Measurements from ENCODE around the gene PICK1. TPM values are rescaled to one million over a fixed set of nuclear protein-coding genes. Genes with fewer than 3 reads are reported as not detected.
A peak's percentile ranks its signal among the peaks of the same experiment; 100 is the strongest.

The PICK1 gene
- total RNA-seq, 3 donors from 2014 or later, result 42.0 to 61.3 (median 49.9) TPM

DNA sequence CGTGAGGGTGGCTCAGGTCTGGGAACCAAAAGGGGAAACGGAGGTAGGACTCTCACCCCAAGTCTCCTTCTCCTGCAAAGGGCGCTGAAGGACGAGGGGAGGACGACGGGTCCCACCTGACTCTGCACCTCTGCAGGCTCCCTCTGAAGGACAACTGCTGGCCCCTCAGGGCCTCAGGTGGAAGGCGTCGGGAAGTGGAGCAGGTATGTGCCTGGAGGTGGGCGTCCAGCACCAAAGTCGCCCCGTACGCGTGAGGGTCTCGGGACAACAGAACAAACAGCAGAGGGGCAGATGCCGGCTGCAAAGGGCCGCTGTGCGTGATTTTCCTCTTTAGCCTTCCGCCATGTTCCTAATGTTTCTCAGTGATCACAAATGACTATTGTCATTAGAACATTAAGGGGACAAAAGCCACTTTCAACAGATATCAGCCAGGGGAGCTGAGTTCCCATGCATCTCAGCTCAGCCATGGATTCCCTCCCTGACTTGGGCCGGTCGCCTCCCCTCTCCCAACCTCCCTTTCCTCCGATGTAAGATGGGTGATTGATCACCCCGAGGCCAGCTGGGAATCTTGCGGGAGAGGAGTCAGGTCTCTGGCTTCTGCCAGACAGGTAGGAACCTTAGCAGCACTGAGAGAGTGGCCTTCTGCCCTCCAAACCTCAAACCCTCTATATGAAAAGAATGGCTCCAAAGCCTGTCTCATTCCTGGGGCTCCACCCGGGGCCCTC, 25.9 kb downstream of the PICK1 start:
- Histone ChIP-seq H3K27ac (no peak overlapping the region), H3K4me1 (peaks cover 4 to 14% of the 10 kb centered on the region in 2 donors), H3K4me3 (peak overlapping the region in 1 of 3 donors; percentile 76), H3K9me3 (no peaks in the 10 kb centered on the region), H3K27me3 (peaks cover 3 to 13% of the 10 kb centered on the region in 2 donors), H3K36me3 (no peaks in the 10 kb centered on the region)
- intact Hi-C loops (cut with DNase I; ENCODE audit: low total_unique reads), result no loop called here
- DNase-seq (ENCODE audit: low spot score in 2 of 2), result no peak
- TF ChIP-seq, protein P1, sequence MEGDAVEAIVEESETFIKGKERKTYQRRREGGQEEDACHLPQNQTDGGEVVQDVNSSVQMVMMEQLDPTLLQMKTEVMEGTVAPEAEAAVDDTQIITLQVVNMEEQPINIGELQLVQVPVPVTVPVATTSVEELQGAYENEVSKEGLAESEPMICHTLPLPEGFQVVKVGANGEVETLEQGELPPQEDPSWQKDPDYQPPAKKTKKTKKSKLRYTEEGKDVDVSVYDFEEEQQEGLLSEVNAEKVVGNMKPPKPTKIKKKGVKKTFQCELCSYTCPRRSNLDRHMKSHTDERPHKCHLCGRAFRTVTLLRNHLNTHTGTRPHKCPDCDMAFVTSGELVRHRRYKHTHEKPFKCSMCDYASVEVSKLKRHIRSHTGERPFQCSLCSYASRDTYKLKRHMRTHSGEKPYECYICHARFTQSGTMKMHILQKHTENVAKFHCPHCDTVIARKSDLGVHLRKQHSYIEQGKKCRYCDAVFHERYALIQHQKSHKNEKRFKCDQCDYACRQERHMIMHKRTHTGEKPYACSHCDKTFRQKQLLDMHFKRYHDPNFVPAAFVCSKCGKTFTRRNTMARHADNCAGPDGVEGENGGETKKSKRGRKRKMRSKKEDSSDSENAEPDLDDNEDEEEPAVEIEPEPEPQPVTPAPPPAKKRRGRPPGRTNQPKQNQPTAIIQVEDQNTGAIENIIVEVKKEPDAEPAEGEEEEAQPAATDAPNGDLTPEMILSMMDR (IDR thresholded peaks at IDR 0.05), result no peak
- TF ChIP-seq POLR2A (IDR thresholded peaks at IDR 0.05), result no peak

DNA sequence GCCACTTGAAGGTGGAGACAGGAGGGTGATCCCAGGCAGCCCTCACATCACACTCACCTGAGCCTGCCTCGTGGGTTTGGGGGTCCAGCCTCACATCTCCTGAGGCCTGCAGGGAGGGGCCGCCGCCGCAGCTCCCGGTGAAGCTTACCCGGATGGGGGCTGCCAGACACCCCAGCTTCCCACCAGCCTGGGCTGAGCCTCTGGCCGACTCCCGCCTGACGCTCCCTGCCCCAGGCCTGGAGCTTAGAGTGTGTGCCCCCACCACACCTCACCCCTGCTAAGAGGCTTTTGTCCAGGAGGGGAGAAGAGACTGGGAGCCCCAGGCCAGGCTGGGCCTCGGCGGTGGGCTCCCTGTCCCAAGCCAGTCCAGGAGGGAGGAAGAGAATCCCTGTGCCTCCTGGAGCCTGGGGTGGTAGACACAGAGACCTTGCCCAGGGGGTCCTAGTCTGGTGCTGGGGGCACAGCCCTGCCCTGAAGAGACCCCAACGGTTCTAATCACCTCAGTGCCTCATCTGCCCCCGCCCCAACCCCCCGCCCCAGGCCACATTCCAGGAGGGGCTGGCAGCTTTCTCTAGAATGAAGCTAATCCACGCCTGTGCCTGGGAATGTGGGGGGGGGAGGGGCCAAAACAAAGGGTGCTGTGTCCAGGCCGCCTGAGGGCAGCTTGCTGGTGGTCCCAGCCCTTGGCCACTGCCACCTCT, 26.9 kb downstream of the PICK1 start, which contains the start of gene SLC16A8:
TSS of gene SLC16A8 (minus strand) at position 254 of the 701 bp plus-strand sequence. CDS start 1,311 bp downstream, outside the sequence.
- Histone ChIP-seq H3K9me3 (no peaks in the 10 kb centered on the region), H3K36me3 (no peaks in the 10 kb centered on the region), H3K27me3 (peaks cover 7 to 13% of the 10 kb centered on the region in 2 donors), H3K4me3 (peak within 1 kb of the TSS in 1 of 3 donors; percentile 76), H3K4me1 (peaks cover 5 to 14% of the 10 kb centered on the region in 2 donors), H3K27ac (no peak within 1 kb of the TSS)
- TF ChIP-seq POLR2A (IDR thresholded peaks at IDR 0.05) (no peak), POLR2AphosphoS5 (IDR thresholded peaks at IDR 0.05) (no peak)
- TF ChIP-seq, protein P1 (IDR thresholded peaks at IDR 0.05), result no peak
- no peak for DNase-seq (ENCODE audit: low spot score in 2 of 2)
- intact Hi-C loops (cut with DNase I; ENCODE audit: low total_unique reads), result no loop called here

DNA sequence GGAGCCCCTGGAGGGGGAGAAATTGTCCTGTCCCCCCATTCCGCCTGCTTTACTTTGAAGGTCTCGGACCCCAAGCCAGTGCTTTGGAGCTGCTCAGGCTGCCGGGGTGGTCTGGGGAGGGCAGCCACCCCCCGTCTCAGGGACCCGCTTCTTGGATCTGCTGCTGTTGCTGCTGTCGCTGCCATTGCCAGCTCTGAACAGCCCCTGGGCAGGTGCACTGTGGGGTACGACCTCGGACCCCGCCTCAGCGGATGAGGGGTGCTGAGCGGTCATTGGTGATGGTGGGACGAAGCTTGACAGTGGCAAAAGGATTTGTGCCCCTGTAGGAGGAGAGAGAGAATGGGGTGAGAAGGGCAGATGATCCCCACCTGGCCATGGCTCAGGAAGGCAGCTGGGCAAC, 27.9 kb downstream of the PICK1 start:
- H3K4me3 ChIP-seq, result no peak overlapping the region
- TF ChIP-seq, protein P1 (IDR thresholded peaks at IDR 0.05), result no peak
- TF ChIP-seq POLR2A (IDR thresholded peaks at IDR 0.05) (no peak), POLR2AphosphoS5 (IDR thresholded peaks at IDR 0.05) (no peak)
- H3K9me3 ChIP-seq, result no peaks in the 10 kb centered on the region
- H3K27me3 ChIP-seq, result peaks cover 7 to 13% of the 10 kb centered on the region in 2 donors
- H3K4me1 ChIP-seq, result peaks cover 8 to 14% of the 10 kb centered on the region in 2 donors
- no peaks in the 10 kb centered on the region for H3K36me3 ChIP-seq
- H3K27ac ChIP-seq, result no peak overlapping the region
- DNase-seq (ENCODE audit: low spot score in 2 of 2), result no peak
- intact Hi-C loops (cut with DNase I; ENCODE audit: low total_unique reads), result no loop called here

DNA sequence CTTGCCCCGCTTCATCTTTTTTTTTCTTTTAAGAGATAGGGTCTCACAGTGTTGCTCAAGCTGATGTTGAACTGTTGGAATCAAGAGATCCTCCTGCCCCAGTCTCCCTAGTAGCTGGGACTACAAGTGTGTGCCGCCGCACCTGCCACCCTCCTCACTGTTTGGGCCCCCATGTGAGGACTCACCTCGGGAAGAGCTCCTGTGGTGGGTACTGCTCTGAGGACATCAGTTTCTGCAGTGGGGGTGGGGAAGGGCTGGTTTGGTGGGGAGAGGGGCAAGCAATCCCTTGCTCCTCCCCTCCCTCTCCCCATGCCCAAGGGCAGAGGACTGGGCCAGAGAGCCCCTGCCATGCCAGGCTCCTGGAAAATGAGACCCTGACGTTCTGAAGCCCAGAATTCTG, 28.3 kb downstream of the PICK1 start:
- DNase-seq (ENCODE audit: low spot score in 2 of 2), result no peak
- no peak overlapping the region for H3K4me3 ChIP-seq
- intact Hi-C loops (cut with DNase I; ENCODE audit: low total_unique reads), result no loop called here
- TF ChIP-seq, protein P1 (IDR thresholded peaks at IDR 0.05), result no peak
- TF ChIP-seq POLR2A (IDR thresholded peaks at IDR 0.05) (no peak), POLR2AphosphoS5 (IDR thresholded peaks at IDR 0.05) (no peak)
- no peaks in the 10 kb centered on the region for H3K36me3 ChIP-seq
- H3K27ac ChIP-seq, result no peak overlapping the region
- peaks cover 8 to 14% of the 10 kb centered on the region in 2 donors for H3K4me1 ChIP-seq
- no peaks in the 10 kb centered on the region for H3K9me3 ChIP-seq
- H3K27me3 ChIP-seq, result peaks cover 7 to 13% of the 10 kb centered on the region in 2 donors
